GM12878 (cell line): ENCODE measurements around the gene ABR. TPM values are rescaled to one million over a fixed set of nuclear protein-coding genes. Genes with fewer than 3 reads are reported as not detected.

ENCODE experiments used
- DPF2 ChIP-seq: fragments of 450-650 bp; IDR thresholded peaks from 2 replicates; pipeline ENCODE4 v1.6.1; 2017; ENCODE audit warnings: mild to moderate bottlenecking
- E2F4 ChIP-seq: IDR thresholded peaks from 2 replicates; pipeline ENCODE4 v1.6.1; 2012; ENCODE audit warnings: low read depth, low read length, improper control_type of control experiment
- HCFC1 ChIP-seq: fragments of 150-350 bp; IDR thresholded peaks from 2 replicates; pipeline ENCODE4 v1.6.1; 2014; ENCODE audit warnings: low read length
- HSF1 ChIP-seq: fragments of 150-350 bp; IDR thresholded peaks from 2 replicates; pipeline ENCODE4 v1.6.1; 2014; ENCODE audit warnings: mild to moderate bottlenecking, low read depth, low read length
- MYC ChIP-seq: IDR thresholded peaks from 2 replicates; pipeline ENCODE4 v1.6.1; 2011; ENCODE audit warnings: mild to moderate bottlenecking, low read length, moderate library complexity, inconsistent platforms; ENCODE audit not compliant: insufficient read depth, insufficient replicate concordance, insufficient read length, severe bottlenecking
- NBN ChIP-seq: fragments of 450-650 bp; IDR thresholded peaks from 2 replicates; pipeline ENCODE4 v1.6.1; 2016
- PKNOX1 ChIP-seq: fragments of 450-650 bp; IDR thresholded peaks from 2 replicates; pipeline ENCODE4 v1.6.1; 2016; ENCODE audit warnings: mild to moderate bottlenecking
- RAD21 ChIP-seq: IDR thresholded peaks from 2 replicates; pipeline ENCODE4 v1.6.1; 2011; ENCODE audit warnings: mild to moderate bottlenecking, low read depth, low read length, moderate library complexity; ENCODE audit not compliant: insufficient read depth
- RAD51 ChIP-seq: fragments of 450-650 bp; IDR thresholded peaks from 2 replicates; pipeline ENCODE4 v1.6.1; 2016; ENCODE audit warnings: moderate library complexity, mild to moderate bottlenecking, inconsistent platforms
- SMARCA5 ChIP-seq: fragments of 450-650 bp; IDR thresholded peaks from 2 replicates; pipeline ENCODE4 v1.6.1; 2017; ENCODE audit warnings: mild to moderate bottlenecking
- SUZ12 ChIP-seq: fragments of 200-600 bp; sonication (generic); IDR thresholded peaks from one replicate; pipeline ENCODE4 v1.6.1; 2018; ENCODE audit warnings: antibody characterized with exemption, mild to moderate bottlenecking; ENCODE audit not compliant: unreplicated experiment
- TAF1 ChIP-seq: IDR thresholded peaks from 2 replicates; pipeline ENCODE4 v1.6.1; 2011; ENCODE audit warnings: mild to moderate bottlenecking, low read depth, low read length, borderline replicate concordance
- YY1 ChIP-seq: IDR thresholded peaks from 2 replicates; pipeline ENCODE4 v1.6.1; 2011; ENCODE audit warnings: low read depth, mild to moderate bottlenecking, low read length
- ZNF217 ChIP-seq: fragments of 450-650 bp; IDR thresholded peaks from 2 replicates; pipeline ENCODE4 v1.6.1; 2017; ENCODE audit warnings: antibody characterized with exemption, mild to moderate bottlenecking
- polyA plus RNA-seq, 11 experiments: library from polyadenylated mRNA; depleted of rRNA in 4 of 11; unstranded in 6 of 11; stranded (reverse) in 5 of 11; fragments of >200 nt; fragmentation: Nextera tagmentation in 4 of 11; fragmentation: Illumina TruSeq in 1 of 11; extraction: Ambion mirVana in 4 of 11; extraction: Trizol in 1 of 11; gene quantifications; 1 replicate in 1 of 11; 2 replicates in 10 of 11; pipeline versions ENCODE4 v1.2.1 to v1.2.3, GENCODE V29; 2011 to 2016; ENCODE audit warnings: inconsistent platforms in 2 of 11, missing spikeins in 2 of 11, low read depth in 1 of 11
- total RNA-seq, 4 experiments: library from RNA; depleted of rRNA in 3 of 4; stranded (reverse); fragments of >200 nt in 3 of 4; fragmentation: Illumina TruSeq in 1 of 4; extraction: Trizol in 1 of 4; gene quantifications; 2 replicates each; pipeline versions ENCODE4 v1.2.1 to v1.2.3, GENCODE V29; 2013 to 2021
- TF ChIP-seq, protein P1 (sequence below): IDR thresholded peaks from 2 replicates; pipeline ENCODE4 v1.6.1; 2011; ENCODE audit warnings: borderline replicate concordance, low read depth, mild to moderate bottlenecking, moderate library complexity, low read length; ENCODE audit not compliant: insufficient read depth, poor library complexity, severe bottlenecking
- TF ChIP-seq, protein P2 (sequence below): fragments of 450-650 bp; IDR thresholded peaks from 2 replicates; pipeline ENCODE4 v1.6.1; 2017; ENCODE audit warnings: antibody characterized with exemption, mild to moderate bottlenecking, moderate library complexity
- TF ChIP-seq, protein P3 (sequence below): fragments of 450-650 bp; IDR thresholded peaks from 2 replicates; pipeline ENCODE4 v1.6.1; 2017; ENCODE audit warnings: mild to moderate bottlenecking

The ABR gene
- total and polyA plus RNA-seq, 10 of the 15 experiments (the other 5 are each of a cell fraction or from before 2014, with no cell fraction given), result 1.4 to 112 (median 30.0) TPM

DNA sequence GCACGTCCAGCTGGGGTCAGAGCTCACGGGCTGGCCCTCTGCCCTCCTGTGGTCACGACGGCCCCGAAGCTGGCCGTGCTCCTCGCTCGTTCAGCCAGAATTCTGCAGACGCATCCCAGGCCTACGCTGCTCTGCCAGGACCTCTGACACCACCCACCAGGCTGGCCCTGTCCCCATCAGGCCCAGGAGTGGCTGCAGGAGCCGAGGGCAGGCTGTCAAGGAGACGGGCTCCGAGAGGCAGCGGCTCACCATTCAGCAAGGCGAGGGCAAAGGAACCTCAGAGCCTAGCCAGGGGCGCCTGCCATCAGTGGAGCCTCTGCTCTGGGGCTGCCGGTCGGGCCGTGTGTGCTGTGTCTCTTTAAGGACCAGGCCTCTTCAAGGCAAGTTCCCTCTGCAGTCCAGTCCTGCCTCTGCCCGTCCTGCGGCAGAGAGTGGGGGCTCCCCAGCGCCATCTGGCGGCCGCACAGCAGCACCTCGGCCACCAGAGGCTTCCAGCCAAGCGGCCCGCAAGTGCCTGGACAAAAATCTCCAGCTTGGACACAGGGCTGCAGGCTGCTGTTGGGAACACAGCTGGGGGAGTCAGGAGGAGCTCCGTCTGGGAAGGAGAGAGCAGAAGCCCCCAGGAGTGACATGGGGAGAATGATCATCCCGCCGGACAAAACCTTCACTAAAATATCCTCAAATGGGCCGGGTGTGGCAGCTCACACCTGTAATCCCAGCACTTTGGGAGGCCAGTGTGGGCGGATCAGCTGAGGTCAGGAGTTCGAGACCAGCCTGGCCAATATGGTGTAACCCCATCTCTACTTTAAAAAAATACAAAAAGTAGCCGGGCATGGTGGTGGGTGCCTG is 7.4 kb upstream of the ABR start (continued):
- no peak for TF ChIP-seq E2F4
- TF ChIP-seq YY1, result peak; percentile 78
- no peak for TF ChIP-seq RAD51
- TF ChIP-seq SMARCA5, result 0 out of 2 replicates have a peak, but pooled peaks have one; percentile 28
- TF ChIP-seq TAF1, result no peak
- no peak for TF ChIP-seq DPF2
- TF ChIP-seq HCFC1, result no peak
- TF ChIP-seq, protein P1, sequence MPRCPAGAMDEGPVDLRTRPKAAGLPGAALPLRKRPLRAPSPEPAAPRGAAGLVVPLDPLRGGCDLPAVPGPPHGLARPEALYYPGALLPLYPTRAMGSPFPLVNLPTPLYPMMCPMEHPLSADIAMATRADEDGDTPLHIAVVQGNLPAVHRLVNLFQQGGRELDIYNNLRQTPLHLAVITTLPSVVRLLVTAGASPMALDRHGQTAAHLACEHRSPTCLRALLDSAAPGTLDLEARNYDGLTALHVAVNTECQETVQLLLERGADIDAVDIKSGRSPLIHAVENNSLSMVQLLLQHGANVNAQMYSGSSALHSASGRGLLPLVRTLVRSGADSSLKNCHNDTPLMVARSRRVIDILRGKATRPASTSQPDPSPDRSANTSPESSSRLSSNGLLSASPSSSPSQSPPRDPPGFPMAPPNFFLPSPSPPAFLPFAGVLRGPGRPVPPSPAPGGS, result no peak
- TF ChIP-seq RAD21, result peak; percentile 84
- TF ChIP-seq, protein P2, sequence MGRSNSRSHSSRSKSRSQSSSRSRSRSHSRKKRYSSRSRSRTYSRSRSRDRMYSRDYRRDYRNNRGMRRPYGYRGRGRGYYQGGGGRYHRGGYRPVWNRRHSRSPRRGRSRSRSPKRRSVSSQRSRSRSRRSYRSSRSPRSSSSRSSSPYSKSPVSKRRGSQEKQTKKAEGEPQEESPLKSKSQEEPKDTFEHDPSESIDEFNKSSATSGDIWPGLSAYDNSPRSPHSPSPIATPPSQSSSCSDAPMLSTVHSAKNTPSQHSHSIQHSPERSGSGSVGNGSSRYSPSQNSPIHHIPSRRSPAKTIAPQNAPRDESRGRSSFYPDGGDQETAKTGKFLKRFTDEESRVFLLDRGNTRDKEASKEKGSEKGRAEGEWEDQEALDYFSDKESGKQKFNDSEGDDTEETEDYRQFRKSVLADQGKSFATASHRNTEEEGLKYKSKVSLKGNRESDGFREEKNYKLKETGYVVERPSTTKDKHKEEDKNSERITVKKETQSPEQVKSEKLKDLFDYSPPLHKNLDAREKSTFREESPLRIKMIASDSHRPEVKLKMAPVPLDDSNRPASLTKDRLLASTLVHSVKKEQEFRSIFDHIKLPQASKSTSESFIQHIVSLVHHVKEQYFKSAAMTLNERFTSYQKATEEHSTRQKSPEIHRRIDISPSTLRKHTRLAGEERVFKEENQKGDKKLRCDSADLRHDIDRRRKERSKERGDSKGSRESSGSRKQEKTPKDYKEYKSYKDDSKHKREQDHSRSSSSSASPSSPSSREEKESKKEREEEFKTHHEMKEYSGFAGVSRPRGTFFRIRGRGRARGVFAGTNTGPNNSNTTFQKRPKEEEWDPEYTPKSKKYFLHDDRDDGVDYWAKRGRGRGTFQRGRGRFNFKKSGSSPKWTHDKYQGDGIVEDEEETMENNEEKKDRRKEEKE, result no peak
- TF ChIP-seq HSF1, result no peak
- TF ChIP-seq, protein P3, sequence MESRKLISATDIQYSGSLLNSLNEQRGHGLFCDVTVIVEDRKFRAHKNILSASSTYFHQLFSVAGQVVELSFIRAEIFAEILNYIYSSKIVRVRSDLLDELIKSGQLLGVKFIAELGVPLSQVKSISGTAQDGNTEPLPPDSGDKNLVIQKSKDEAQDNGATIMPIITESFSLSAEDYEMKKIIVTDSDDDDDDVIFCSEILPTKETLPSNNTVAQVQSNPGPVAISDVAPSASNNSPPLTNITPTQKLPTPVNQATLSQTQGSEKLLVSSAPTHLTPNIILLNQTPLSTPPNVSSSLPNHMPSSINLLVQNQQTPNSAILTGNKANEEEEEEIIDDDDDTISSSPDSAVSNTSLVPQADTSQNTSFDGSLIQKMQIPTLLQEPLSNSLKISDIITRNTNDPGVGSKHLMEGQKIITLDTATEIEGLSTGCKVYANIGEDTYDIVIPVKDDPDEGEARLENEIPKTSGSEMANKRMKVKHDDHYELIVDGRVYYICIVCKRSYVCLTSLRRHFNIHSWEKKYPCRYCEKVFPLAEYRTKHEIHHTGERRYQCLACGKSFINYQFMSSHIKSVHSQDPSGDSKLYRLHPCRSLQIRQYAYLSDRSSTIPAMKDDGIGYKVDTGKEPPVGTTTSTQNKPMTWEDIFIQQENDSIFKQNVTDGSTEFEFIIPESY, result no peak
- TF ChIP-seq SUZ12, result no peak
- no peak for TF ChIP-seq ZNF217
- TF ChIP-seq NBN, result no peak
- TF ChIP-seq MYC, result no peak
- no peak for TF ChIP-seq PKNOX1
